GM18909 (cell line): Measurements from ENCODE around the gene KRTAP2-2.
"Not testable (repeated sequence)": the region's sequence is repeated elsewhere in the genome, so short reads cannot be mapped to it uniquely, and the experiment has no call there.

Experiments used
- ATAC-seq: cut with Tn5 transposase; IDR thresholded peaks from one replicate; pipeline ENCODE4 v1.9.1; 2021; ENCODE audit warnings: mild to moderate bottlenecking; ENCODE audit not compliant: unreplicated experiment, poor library complexity

Gene KRTAP2-2, protein sequence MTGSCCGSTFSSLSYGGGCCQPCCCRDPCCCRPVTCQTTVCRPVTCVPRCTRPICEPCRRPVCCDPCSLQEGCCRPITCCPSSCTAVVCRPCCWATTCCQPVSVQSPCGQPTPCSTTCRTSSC

DNA sequence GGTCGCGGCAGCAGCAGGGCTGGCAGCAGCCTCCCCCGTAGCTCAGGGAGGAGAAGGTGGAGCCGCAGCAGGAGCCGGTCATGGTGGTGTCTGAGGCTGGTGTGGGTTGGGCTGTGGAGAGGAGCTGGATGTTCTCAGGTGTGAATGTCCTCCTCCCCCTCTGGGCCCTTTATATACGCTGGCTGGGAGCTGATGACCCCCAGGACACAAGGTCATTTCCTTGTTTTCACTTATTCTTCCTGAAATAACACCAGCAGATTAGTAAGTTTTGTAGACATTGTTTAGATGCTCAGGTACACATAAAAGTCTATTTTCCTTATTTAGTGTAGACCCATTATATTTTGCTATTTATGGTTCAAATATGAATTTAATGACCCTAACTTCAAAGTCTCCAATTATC lies at the start of gene KRTAP2-2:
Gene KRTAP2-2, minus strand, starts transcription at position 101 of the 400 bp plus-strand sequence. Its CDS starts 19 bp downstream, at position 82.
- not testable (repeated sequence) for ATAC-seq

DNA sequence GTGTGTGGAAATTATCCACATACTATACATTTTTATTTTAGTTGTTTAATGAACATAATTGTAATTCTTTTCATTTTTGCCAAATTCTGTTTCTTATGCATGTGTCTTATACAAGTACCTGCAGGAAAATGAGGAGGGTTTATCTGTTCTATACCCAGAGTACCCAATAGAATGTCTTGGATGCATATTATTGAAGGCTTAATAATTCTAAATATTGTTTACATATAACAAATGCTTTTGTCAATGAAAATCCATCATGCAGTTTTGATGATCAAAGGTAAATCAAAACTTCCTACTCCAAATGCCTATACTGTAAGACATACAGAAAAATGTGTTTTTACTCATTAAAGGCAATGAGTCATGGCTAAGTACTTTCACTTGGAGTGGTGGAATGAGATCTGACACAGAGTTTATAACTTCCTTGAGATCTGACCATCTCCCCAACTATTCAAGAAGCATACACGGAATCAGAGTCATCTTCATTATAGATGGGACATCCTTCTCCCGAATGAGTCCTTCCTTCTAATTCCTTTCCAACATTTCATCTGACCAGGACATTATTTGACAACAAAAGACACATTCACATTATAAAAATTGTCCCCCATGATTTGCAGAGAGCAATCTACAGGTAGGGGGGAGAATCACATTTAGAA lies 49.5 kb upstream of the KRTAP2-2 start:
- ATAC-seq: not testable (repeated sequence)

DNA sequence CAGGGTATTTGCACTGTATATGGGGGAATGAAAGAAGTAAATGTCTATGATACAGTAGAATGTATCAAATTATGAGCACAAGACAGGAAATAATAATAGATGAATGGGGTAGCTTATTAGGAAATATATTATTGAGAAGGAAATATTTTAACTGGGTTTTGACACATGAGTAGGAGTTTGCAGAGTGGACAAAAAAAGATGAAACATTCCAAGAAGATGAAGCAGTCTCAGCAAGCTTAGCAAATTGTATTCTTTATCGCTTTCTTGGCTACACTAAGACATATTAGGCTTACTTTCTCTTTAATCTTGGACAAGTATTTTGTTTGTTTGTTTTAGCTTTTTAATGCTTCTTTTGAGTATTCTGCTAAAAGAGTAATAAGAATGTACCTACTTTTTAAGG lies 48.9 kb upstream of the KRTAP2-2 start:
- ATAC-seq: no peak

DNA sequence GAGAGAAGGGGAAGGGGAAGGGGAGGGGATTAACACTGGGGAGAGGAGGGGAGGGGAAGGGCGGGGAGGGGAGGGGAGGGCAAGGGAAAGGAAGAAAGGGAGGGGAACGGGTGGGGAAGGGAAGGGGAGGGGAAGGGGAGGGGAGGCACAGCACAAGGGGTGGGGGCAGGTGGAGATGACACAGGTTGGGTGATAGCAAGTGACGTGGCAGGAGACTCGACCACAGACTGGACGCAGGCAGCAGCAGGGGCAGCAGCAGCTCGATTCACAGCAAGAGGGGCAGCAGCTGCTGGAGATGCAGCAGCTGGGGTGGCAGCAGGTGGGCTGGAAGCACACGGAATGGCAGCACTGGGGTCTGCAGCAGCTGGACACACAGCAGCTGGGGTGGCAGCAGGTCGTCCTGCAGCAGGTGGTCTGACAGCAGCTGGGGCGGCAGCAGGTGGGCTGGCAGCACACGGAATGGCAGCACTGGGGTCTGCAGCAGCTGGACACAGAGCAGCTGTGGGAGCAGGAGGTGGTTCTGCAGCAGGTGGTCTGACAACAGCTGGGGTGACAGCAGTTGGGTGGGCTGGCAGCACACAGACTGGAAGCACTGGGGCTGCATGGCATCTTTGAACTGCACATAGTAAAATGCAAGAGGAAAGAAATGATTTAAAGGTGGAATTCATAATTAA lies 46.7 kb upstream of the KRTAP2-2 start, which contains the start of gene KRTAP4-16:
Gene KRTAP4-16, minus strand, starts transcription at position 624 of the 674 bp plus-strand sequence. Its CDS starts 0 bp downstream, at position 624.
- ATAC-seq: no peak

- not testable (repeated sequence) for ATAC-seq
These were observed 44.9 kb upstream of the KRTAP2-2 start for GRCh38 chr17:41099682-41100480.

- no peak for ATAC-seq
These were observed 43.5 kb upstream of the KRTAP2-2 start for GRCh38 chr17:41098481-41098880.

- ATAC-seq: no peak
These were observed 43.0 kb upstream of the KRTAP2-2 start, which contains the start of gene KRTAP4-8 for GRCh38 chr17:41098042-41098441. KRTAP4-8 (minus strand) TSS chr17:41098142; CDS start chr17:41098084, 58 bp downstream.

- ATAC-seq: no peak
These were observed 41.0 kb upstream of the KRTAP2-2 start for GRCh38 chr17:41096055-41096454.

GRCh38 chr17:41088760-41089352 lies 33.8 kb upstream of the KRTAP2-2 start:
- ATAC-seq: not testable (repeated sequence)

DNA sequence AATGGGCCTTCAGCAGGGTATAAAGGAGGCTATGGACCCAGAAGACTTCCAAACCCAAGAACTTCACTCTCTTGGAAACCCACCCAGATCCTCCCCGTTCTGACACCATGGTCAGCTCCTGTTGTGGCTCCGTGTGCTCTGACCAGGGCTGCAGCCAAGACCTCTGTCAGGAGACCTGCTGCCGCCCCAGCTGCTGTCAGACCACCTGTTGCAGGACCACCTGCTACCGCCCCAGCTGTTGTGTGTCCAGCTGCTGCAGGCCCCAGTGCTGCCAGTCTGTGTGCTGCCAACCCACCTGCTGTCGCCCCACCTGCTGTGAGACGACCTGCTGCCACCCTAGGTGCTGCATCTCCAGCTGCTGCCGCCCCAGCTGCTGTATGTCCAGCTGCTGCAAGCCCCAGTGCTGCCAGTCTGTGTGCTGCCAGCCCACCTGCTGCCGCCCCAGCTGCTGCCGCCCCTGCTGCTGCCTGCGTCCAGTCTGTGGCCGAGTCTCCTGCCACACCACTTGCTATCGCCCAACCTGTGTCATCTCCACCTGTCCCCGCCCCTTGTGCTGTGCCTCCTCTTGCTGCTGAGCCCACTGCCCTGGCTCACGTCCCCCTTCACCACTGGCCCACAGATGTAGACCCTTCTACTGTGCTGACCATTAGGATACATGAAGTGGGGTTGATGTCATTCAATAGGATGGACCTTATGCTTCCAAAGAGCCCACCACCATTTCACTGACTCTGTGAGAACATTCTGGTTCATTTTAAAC lies 29.2 kb upstream of the KRTAP2-2 start, which contains the start of gene KRTAP4-7:
Gene KRTAP4-7, plus strand, starts transcription at position 51 of the 757 bp plus-strand sequence. Its CDS starts 57 bp downstream, at position 108.
- not testable (repeated sequence) for ATAC-seq

- not testable (repeated sequence) for ATAC-seq
These were observed 28.4 kb upstream of the KRTAP2-2 start for GRCh38 chr17:41083427-41083826.

- ATAC-seq: no peak
These were observed 27.6 kb upstream of the KRTAP2-2 start for GRCh38 chr17:41082626-41083025.

- no peak for ATAC-seq
These were observed 21.8 kb upstream of the KRTAP2-2 start for GRCh38 chr17:41076788-41077187.

DNA sequence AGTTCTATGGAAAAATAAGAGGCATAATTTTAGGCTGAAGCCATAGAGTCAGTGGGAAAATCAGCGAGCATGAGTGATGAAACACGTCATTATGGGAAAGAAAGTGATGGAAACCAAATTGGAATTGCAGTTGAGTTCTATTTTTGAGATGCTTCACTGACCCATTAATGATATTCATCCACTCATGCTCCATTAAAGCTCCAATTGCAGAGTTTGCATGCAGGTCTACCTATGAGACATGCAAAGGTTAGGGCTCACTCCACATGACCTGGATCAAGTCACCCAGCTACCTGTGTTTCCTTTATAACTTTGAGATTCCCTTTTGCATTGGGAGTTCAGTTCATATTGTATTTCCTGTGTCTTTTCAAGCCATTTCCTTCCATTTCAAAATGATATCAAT lies 18.6 kb upstream of the KRTAP2-2 start:
- ATAC-seq: no peak

- no peak for ATAC-seq
These were observed 16.8 kb upstream of the KRTAP2-2 start for GRCh38 chr17:41071606-41072360.

- no peak for ATAC-seq
These were observed 14.0 kb upstream of the KRTAP2-2 start for GRCh38 chr17:41069031-41069430.

DNA sequence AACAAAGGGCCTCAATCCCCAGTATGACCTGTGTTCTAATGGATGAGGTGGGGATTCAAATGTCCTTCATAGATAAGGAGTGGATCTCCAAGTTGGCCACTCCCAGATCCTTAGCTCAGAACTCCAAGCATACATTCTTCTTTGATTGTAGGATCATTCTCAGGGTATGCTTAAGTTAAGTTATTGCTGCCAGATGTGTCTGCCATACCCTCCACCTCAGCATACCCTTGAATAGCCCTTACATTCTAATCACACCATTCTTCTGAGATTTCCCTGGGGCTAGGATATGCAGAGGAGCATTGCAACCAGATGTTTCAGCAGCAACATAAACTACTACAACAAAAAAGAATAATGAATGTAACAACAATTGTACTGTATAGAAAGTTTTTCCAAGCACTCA lies 12.3 kb upstream of the KRTAP2-2 start:
- ATAC-seq: no peak

DNA sequence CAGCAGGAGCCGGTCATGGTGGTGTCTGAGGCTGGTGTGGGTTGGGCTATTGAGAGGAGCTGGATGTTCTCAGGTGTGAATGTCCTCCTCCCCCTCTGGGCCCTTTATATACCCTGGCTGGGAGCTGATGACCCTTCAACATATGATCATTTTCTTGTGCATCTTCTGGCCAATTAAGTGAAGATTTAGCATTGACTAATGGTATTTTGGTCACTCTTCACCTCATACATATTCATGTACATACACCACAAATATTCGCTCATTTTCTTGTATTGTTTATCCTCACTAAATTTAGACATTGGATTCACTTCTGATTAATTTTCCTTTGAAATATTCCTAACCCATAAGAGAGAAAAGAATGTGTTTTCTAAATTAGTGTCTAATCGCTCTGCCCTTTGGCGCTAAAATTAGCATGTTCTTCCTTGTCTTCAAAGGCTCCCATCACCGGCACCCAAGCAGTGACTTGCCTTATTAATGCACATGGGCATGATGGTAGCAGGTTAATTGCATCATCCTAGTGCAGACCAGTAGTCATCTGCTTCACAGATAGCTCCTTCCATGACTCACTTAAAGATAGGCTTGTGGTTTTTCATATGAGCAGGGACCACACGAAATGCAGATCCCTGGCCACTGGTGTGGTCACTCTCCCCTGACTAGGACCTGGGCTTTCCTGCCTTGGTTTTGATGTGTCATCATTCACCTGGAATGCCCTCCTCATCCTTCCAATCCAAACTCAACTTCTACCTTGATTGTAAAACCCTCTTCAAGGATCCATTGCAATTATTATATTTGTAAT lies 11.0 kb upstream of the KRTAP2-2 start, which contains the start of gene KRTAP2-4:
Gene KRTAP2-4, minus strand, starts transcription at position 51 of the 796 bp plus-strand sequence. Its CDS starts 34 bp downstream, at position 17.
- no peak for ATAC-seq
